ENCODE measurements around the gene CAMK4. TPM values are rescaled to one million over a fixed set of nuclear protein-coding genes. Genes with fewer than 3 reads are reported as not detected.

The CAMK4 gene
- total and polyA plus RNA-seq, 9 of the 15 experiments (the other 6 are each of a cell fraction or from before 2014, with no cell fraction given) = 0.35 TPM; not detected in 8

- TF ChIP-seq E2F1 (CRISPR knock-in tag; IDR thresholded peaks at IDR 0.05) = no peak
These were observed 25.8 kb upstream of the CAMK4 start (continued) for GRCh38 chr5:111198281-111198966.

- H3K36me3 ChIP-seq (ENCODE audit: control insufficient read depth, insufficient read depth, low read length) = no peaks in the 10 kb centered on the region
- in situ Hi-C loops (cut with MboI) = no loop called here
- no peak for ATAC-seq
- no peak overlapping the region for H3K9ac ChIP-seq (ENCODE audit: insufficient read depth in 1 of 2, low read depth in 2 of 2, low read length in 2 of 2)
- TF ChIP-seq SIN3B (IDR thresholded peaks at IDR 0.05; ENCODE audit: low read depth) (no peak), WHSC1 (IDR thresholded peaks at IDR 0.05; ENCODE audit: low read length) (no peak), ZBED1 (IDR thresholded peaks at IDR 0.05) (no peak), HNRNPLL (IDR thresholded peaks at IDR 0.05; ENCODE audit: low read depth, low read length, poor library complexity, severe bottlenecking) (no peak)
- no peak for FAIRE-seq
- intact Hi-C loops (cut with micrococcal nuclease) = no loop called here
- H3K4me1 ChIP-seq (replicated peaks in 1 of 2; ENCODE audit: control insufficient read depth in 2 of 2, insufficient read depth in 2 of 2, low read length in 2 of 2) = no peaks in the 10 kb centered on the region
- BruUV-seq (replicated peaks) = no TSS peak
- no peak overlapping the region for H3K4me3 ChIP-seq
- POLR2A ChIA-PET = no interaction called here
- no peak for DNase-seq (ENCODE audit: extremely low read depth in 1 of 4, low spot score in 3 of 4)
- no peak overlapping the region for H3K4me2 ChIP-seq (ENCODE audit: insufficient read depth, low read length)
- H3K9me3 ChIP-seq (replicated peaks; ENCODE audit: control insufficient read depth, insufficient read depth, low read depth, low read length) = no peaks in the 10 kb centered on the region
- no peaks in the 10 kb centered on the region for H3K9me1 ChIP-seq (ENCODE audit: control insufficient read depth, insufficient read depth, low read length)
- no peak overlapping the region for H3K27ac ChIP-seq (ENCODE audit: extremely low read depth, low read depth, low read length)
- H2AFZ ChIP-seq (ENCODE audit: low read depth, low read length) = no peak overlapping the region
- H3K79me2 ChIP-seq (ENCODE audit: control insufficient read depth, insufficient read depth, low read length) = no peaks in the 10 kb centered on the region
- no peaks in the 10 kb centered on the region for H4K20me1 ChIP-seq (replicated peaks; ENCODE audit: control insufficient read depth, insufficient read depth, low read length)
- CTCF ChIA-PET (ENCODE audit: low intra/inter-chr PET ratio) = no interaction called here
- WGBS (ENCODE audit: insufficient coverage, low coverage, missing lambda C conversion rate) = 0% methylated on average over 1 of the region's 1 CpG
- H3K27me3 ChIP-seq (ENCODE audit: control insufficient read depth in 2 of 2, insufficient read depth in 2 of 2, low read length in 2 of 2) = no peaks in the 10 kb centered on the region
These were observed 23.4 kb upstream of the CAMK4 start for GRCh38 chr5:111200828-111201227.
